DMS53 (cell line): ENCODE measurements around the gene LSM3.

Experiments
- DNase-seq: peaks from one replicate; lab custom pipeline; 2025; lab: John Stamatoyannopoulos, UW

Gene LSM3

DNA sequence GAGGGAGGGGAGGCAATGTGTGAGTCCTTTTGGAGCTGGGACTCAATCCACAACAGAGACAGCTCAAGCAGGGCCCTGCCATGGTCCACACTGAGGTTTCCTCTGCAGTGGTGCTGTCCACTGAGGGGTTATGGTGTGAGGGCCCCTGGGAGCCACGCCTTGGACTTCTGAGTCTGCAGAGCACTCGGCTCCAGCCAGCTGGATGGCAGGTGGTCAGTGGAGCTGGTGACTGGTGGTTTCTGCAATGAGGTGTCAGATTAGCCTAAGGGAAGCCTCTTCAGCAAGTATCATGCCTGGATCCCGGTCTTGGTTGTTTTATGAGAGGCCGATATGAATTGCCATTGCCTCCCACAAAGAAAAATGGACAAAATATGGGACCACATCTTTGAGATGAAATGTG lies 21.7 kb downstream of the LSM3 start:
- DNase-seq, result no peak

DNA sequence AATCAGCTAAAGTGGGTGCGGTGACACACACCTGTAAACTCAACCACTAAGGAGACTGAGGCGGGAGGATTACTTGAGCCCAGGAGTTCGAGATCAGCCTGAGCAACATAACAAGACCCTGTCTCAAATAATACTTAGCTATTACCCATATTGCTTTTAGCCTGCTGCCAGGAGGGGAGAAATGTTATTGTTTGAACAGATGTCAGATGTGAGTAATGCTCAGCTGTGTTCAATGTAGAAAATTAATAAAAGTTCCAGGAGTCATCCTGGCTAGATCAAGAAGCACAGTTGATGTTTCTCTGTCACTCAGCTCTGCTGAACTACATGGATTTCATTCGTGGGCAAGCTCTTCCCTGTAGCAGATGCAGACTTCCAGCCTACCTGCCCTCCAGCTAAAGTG lies 22.2 kb downstream of the LSM3 start:
- DNase-seq, result no peak

DNA sequence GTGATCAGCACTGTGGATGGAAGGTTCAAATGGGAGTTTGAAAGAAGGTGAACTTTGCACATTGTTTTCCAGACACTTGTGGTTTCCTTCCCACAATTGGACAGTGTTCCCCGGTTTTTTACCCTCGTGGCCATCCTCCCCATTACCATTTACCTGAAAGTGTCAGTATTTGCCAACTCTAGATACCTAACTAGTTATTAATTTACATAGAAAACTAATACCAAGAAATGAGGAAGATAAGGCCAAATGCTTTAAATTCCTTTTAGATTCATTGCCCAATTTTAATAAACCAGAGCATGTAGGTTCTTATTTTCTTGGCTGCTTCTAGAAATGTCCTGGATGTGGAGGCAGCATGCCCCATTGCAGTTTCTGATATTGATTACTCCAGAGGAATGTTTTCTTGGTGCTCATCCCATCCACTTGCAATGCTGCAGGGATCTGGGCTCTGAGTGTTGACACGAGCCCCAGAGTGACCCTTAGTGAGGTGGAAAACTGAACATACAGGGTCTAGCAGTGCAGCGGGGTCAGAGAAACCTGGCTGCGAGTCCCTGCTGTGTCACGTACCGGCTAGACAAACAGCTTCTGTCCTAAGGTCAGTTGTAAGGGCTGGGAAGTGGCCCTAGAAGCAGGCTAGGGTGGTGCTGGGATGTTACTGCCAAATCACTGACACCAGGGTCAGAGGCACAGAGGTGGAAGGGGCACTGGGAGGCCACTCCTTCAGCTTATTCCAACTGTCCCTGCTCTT lies 23.5 kb downstream of the LSM3 start:
- DNase-seq, result no peak

DNA sequence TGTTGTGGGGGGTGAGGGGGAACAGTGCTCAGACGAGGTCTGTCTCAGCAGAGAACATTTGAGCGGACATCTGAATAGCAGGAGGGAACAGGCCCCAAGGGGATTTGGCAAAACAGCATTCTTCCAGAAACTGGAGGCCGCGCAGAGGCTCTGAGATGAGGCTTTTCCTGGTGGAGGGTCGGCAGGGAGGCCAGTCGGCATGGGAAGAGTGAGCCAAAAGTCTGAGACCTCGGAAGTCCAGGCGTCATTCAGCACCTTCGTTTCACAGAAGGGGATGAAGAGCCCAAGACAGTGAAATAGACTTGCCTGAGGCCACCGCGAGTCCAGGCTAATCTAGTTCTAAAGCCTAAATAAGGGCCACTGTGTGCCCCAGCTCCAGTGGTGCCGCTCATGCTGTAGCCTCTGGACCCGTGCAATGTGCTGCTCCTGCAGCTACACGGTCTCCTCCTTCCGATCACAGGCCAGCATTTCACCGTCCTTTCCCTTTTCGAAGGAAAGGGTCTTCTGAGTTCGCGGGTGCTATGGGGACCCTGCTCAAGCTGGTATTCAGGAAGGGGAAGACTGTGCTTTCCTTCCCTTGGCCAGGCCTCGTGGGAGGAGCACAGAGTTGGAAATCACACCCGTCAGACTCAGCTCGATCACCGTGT lies 24.4 kb downstream of the LSM3 start:
- no peak for DNase-seq

DNA sequence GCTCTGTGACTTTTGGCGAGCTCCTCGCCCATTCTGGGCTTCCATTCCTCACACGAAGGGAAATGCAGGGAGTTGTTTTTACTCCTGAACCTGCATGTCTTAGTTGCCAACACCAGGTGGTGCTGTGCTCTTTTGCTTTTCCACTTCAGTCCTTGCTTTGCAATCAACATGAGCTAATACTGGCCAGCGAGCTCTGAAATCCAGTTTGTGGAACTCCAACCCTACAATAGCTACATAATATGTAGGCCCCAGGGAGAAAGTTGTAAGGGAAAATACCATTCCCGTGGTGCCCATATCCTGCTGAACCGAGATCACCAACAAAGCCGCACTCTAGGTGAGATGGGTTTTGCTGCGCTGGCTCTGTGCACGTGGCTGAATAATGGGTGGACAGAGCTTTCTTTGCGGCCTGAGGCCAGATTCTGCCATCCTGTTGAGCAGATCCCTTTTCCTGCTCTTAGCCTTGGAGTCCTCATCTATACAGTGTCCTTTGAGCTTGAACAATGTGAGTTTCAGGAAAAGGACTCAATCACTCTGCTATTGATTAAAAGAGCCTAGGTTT lies 25.0 kb downstream of the LSM3 start:
- DNase-seq, result peak; percentile 62

DNA sequence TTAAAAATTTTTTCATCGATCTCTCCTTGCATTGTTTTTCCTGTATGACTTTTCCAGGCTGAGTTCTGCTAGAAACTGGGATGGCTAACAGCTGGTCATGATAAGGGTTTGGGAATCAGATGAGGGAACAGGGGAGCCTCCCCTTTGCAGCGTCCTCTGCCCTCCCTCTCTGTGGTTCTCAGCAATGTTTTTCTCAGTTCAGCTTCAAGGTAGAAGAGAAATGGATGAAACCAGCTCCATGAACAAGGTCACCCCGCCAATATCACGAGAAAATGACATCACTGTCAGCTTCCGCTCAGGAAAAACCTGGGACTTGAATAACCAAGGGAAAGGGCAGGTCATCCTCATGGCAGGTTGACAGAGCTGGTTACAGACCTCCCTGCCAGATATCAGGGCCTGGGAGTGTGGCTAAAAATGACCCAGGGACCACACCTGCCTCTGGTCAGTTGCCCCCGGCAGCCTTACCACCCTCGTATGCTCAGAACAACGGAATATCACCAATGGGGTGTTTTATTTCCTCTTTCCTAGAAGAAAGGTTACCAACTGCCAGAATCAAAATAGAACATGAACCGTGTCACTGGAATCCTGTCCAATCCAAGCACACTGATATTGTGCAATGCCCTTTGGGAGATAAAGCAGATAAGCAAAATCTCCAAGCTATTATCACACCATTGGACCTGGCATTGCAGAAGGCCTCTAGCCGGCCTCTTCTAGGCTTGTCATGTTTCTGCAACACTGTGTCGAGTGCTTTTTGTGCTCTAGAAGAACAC lies 26.1 kb downstream of the LSM3 start:
- DNase-seq, result no peak

DNA sequence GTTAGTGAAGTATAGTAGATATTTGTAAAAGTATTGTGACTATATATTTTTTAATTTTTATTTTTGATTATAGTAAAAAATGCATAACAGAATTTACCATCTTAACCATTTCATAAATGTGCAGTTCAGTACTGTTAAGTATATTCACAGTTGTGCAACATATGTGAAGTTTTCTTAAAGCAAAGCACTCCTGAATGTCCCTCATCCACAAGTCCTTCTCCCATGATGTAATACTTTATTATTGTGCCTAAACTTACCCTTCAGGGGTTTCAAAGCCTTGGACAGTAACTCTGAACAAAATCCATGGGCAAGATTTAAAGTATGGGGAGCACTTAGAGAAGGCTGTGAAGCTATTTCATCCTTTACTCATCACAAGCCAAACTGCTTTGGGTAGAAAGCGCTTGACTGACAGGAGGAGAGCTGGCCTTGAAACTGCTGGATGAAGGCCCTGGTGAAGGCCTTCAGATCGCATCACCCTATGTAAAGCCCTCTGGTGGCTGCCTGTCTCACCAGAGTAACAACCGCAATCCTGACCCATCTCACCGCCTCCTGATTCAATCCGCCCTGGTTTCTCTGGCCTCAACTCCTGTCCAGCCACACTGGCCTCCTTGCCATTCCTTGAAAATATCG lies 28.0 kb downstream of the LSM3 start:
- DNase-seq, result no peak

DNA sequence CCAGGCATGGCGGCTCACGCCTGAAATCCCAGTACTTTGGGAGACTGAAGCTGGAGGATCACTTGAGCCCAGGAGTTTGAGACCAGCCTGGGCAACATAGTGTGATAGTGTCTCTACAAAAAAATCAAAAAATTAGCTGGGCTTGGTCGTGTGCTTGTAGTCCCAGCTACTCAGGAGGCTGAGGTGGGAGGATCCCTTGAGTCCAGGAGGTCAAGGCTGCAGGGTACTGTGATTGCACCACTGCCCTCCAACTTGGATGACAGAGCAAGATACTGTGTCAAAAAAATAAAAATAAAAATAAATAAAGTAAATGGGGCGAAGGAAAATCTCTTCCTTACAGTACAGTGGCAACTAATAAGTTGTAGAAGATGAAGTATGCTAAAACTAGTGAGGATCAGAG lies 29.6 kb downstream of the LSM3 start:
- DNase-seq, result no peak

DNA sequence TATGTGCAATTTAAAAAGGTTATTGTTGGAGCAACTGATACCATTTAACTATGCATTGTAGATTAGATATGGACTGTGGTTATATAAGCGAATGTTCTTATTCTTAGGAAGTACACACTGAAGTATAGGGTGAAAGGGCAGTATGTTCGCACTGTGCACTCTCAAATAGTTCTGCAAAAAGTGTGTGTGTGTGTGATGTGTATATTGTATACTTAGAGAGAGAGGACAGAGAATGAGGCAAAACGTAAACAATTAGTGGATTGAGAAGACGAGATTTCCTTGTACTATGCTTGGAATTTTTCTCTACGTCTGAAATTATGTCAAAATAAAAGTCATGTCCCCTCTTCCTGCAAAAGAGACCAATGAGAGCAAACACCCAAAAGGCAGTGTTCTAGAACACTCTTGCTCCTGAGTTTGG lies 30.4 kb downstream of the LSM3 start:
- no peak for DNase-seq

DNA sequence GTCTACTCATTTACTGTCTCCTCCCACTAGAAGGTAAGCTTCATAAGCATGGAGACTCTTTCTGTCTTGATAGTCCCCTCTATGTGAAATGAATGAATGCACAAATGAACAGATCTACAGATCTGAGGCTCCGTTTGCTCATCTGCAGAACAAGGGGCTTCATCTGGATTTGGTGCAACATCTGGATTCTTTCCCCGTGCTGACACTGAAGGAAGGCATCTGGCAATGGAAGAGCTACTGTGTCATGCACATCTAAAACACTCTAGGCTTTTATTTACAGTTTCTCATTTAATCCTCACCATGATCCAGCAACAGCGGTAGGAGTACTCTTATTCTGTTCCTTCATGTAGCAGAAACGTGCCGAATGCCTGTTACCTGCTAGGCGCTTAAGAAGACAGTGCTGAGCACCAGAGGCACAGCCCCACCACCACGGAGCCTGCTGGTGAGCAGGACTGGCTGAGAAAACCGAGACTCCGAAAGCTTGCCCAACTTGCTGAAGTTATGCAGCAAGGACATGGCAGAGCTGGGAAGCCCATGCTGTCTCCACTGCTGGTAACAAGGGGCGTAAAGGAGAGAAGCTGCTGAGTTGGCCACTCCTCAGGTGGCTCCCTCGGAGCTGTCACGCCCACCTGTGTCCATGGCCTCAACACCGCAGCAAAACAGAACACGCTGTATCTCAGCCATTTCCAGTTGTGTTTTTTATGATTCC lies 31.1 kb downstream of the LSM3 start:
- DNase-seq, result no peak

DNA sequence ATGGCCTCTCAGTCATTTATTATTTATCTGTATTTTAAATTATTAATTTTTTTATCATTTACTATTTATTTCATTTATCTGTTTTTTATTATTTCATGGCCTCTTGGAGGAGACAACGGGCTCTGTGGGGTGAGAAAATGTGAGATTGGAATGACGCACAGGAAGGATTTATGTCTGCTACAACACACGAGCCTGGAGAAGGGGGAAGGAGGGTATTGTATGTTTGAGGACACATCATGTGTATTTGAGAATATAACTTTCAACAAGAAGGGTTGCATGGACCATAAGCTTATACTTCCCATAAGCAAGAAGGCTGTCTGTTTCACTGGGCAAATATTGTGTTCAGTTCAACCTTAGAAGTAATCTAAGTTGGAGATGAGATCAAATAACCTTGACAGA lies 31.7 kb downstream of the LSM3 start:
- no peak for DNase-seq

DNA sequence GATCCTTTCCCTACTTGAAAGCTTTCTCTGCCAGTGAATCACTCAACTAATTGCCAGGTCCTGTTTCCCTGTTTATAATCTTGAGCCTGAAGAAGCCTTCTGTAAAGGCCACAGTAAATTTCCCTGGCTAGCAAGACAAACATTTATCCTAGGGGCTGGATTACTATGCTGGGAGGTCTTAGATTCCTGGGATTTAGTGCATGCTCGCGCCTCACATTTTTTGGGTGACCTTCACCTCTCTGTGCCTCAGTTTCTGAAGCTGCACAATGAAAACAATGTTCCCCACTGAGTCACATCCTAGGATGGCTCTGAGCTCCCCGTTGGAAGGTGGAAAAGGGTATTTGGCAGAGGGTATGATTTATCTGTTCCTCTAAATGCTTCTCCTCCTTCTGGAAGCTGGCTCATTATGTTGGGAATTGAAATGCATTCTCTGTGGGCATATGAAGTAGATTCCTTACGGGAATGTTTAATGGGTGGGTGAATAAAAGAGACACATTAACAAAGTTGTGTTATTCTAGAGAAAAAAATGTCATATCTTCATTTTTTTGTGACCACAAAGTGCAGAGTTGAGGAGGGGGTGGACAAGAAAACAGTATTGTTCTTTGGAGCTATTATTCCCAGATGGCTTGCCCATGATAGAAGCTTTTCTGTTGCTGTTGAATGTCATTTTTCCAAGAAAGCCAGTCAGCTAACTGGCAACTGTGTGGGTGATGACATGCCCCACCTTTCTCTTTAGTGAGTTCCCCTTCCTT lies 32.4 kb downstream of the LSM3 start:
- no peak for DNase-seq

DNA sequence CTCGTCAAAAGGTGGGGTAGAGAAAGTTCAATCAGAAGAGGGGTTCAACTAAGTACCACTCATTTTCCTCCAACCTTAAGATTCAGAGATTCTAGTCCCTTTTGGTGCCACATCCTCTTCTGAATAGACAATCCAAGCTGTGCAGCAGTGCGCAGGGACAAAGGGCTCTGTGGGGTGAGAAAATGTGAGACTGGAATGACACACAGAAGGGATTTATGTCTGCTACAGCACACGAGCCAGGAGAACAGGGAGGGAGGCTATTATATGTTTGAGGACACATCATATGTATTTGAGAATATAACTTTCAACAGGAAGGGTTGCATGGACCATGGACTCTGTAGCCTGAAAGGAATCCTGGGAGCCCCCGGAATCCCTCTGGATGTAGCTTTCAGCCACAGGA lies 33.0 kb downstream of the LSM3 start:
- no peak for DNase-seq

DNA sequence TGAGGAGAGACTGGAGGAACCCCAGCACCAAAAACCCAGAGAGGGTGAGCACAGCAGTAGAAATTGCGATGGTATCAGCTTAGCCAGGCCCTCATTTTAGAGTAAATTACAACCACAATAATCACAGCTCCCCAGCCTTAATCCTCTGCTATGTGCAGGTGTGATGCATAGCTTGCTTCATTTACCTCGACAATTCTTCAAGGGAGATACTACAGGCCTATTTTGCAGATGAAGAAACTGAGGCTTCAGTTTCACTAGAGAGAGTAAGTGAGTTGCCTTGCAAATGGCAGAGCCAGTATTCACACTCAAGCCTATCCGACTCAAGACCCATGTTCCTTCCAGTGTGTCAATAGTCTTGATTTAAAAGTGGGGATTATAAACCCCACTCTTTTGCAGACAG lies 33.4 kb downstream of the LSM3 start:
- no peak for DNase-seq

DNA sequence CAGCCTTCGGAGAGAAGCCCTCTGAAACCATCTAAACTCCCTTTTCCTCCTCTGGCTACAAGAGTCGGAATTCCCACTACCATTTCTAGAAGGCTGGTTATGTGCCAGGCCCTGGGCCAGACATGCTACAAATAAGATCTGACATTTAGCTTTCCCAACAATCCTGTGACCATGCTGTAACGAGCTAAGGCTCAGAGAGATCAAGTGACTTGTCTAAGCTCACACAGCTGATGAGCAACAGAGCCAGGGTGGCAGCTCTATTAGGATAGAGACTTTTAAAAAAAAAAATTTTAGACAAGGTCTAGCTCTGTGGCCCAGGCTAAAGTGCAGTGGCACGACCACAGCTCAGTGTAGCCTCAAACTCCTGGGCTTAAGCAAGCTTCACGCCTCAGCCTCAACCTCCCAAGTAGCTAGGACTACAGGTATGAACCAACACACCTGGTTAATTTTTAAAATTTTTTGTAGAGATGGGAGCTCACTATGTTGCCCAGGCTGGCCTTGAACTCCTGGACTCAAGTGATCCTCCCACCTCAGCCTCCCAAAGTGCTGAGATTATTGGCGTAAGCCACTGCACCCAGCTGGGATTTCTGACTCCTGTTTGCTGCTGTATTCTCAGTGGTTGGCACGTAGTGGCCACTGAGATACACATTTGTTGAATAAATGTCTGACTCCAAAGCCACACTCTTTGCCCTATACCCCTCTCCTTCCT lies 34.6 kb downstream of the LSM3 start:
- no peak for DNase-seq

DNA sequence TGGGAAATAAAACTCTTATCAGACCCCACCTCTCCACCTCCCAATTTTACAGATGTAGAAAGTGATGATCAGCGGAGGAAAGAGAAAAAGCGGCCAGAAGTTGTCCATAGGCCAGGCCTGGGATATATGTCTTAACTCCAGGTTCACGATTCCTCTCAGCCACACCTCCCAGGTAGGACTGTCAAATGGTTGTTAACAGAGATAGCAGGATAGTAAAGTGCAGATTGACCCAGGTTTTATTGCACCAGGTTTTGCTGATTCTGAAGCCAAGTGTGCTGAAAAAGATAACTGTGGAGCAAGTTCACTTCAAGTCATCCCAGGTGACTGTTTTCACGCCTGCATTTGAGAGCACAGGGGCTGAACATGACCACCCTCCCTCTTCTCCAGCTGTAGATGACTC lies 36.1 kb downstream of the LSM3 start:
- no peak for DNase-seq

DNA sequence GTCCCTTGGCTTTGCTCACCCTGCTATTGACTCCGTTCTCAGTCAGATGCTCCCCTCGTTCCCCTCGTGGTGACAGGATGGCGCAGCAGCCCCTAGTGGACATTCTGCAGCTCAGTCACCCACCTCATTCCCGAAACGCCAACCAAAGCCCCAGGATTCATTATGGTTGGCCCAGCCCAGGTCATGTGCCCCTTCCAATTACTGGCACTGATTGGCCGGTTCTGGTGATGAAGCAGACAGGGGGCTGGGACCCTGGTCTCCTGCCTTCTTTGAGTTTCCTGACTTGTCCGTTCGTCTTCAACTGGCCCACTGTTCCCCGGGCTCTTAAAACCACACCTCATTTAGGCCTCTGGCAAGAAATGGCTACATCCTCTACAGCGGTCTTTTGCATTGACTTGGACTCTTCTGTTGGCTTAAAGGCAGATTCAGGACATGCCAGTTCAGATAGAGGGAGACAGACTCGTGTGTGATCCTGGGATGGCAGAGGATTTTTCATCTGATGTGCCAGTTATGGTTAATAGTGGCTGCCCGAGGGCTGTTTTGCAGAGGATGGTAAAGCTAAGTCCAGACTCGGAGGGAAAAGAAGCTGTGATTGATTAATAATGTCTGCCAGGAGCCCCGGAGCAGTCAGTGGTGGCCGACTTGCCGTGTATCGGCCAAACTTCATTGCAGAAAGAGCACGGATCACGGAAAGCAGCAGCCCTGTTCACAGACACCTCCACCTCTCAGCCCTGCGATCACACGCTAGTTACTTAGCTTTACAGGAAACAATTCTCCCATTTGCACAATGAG lies 37.8 kb downstream of the LSM3 start:
- peak; percentile 1 for DNase-seq

DNA sequence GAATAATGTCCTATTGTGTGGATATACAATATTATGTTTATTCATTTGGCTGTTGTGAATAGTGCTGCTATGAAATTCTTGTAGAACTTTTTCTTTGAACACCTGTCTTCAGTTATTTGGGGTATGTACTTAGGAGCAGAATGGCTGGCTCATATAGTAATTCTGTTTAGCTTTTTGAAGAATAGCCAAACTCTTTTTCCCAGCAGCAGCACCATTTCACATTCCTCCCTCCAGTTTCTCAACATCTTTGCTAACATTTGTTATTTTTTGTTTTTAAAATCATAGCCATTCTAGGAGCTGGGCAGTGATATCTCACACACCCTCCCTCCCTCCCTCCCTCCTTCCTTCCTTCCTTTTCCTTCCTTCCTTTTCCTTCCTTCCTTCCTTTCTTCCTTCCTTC lies 39.7 kb downstream of the LSM3 start:
- no peak for DNase-seq

DNA sequence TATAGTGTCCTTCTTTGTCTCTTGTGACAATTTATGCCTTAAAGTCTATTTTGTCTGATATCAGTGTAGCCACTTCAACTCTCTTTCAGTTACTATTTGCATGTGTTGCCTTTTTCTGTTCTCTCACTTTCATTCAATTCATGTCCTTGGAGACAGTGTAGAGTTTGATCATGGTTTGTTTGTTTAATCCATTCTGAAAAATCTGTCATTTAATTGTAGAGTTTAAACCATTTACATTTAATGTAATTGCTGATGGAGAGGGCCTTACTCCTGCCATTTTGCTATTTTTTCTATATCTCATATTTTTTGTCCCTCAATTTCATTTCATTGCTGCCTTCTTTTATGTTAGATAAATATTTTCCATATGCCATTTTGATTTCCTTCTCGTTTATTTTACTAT lies 42.3 kb downstream of the LSM3 start:
- no peak for DNase-seq

DNA sequence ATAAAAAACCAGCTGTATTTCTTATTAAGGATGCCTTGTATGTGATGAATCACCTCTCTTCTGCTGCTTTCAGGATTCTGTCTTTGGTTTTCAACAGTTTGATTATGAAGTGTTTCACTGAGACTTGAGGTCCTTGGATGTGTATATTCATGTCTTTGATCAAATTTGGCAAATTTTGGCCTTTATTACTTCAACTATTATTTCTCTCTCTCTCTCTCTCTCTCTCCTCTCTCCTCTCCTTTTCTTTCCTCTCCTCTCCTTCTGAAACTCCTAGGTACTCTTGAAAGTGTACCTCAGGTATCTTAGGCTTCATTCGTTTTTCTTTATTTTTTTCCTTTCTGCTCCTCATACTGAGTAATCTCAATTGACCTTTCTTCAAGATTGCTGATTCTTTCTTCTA lies 43.3 kb downstream of the LSM3 start:
- DNase-seq, result no peak
